Thyroid gland (tissue), 4 donors: Measurements from ENCODE around the gene NUB1.

ENCODE experiments used
- CTCF ChIP-seq, 6 experiments: fragments of 200-600 bp in 3 of 6; fragments of 450-650 bp in 3 of 6; sonication (generic) in 3 of 6; IDR thresholded peaks; one replicate each; pipeline ENCODE4 v1.5.1; 2016 to 2019; ENCODE audit warnings: antibody characterized with exemption in 6 of 6, mild to moderate bottlenecking in 2 of 6, inconsistent platforms in 1 of 6, moderate library complexity in 1 of 6
- POLR2A ChIP-seq, 2 donors: fragments of 450-650 bp; IDR thresholded peaks; one replicate each; pipeline ENCODE4 v1.6.1; 2017; ENCODE audit warnings: antibody characterized with exemption in 2 of 2, mild to moderate bottlenecking in 2 of 2, moderate library complexity in 1 of 2

GRCh38 chr7:151402029-151402835 lies 60.6 kb downstream of the NUB1 start:
- TF ChIP-seq CTCF (IDR thresholded peaks at IDR 0.05): no peak
- no peak for TF ChIP-seq POLR2A (IDR thresholded peaks at IDR 0.05)
